Activated naive CD4-positive, alpha-beta T cell treated with anti-CD3 and anti-CD28 coated beads, Interleukin-2, amount 50 U/mL, for 72 hours (primary cell): ENCODE results near the gene CHST13. TPM values are rescaled to one million over a fixed set of nuclear protein-coding genes. Genes with fewer than 3 reads are reported as not detected.

Source experiments
- ATAC-seq, 2 donors: fragments of 150-1000 bp; cut with Tn5 transposase; 2 replicates each; pipeline ENCODE4 v1.10.0; 2021; ENCODE audit warnings: mild to moderate bottlenecking in 2 of 2, moderate library complexity in 2 of 2
- DNase-seq, 2 donors: peaks; one replicate each; pipeline ENCODE4 v3.0.0; 2021 to 2022; ENCODE audit warnings: low spot score in 2 of 2
- H3K27ac Mint-ChIP-seq, 2 donors: one replicate each; pipeline ENCODE4 v1.8.0; 2022; ENCODE audit warnings: mild to moderate bottlenecking in 2 of 2, mixed read lengths in 2 of 2
- H3K36me3 Mint-ChIP-seq, 2 donors: one replicate each; pipeline ENCODE4 v1.8.0; 2022; ENCODE audit warnings: mixed read lengths in 2 of 2
- H3K9me3 Mint-ChIP-seq, 2 donors: one replicate each; pipeline ENCODE4 v1.8.0; 2022; ENCODE audit warnings: mixed read lengths in 2 of 2
- total RNA-seq, 2 donors: library from RNA; stranded (reverse); gene quantifications; one replicate each; pipeline ENCODE4 v1.2.3, GENCODE V29; 2022

CHST13 gene
- total RNA-seq, 2 donors from 2014 or later, result not detected

DNA sequence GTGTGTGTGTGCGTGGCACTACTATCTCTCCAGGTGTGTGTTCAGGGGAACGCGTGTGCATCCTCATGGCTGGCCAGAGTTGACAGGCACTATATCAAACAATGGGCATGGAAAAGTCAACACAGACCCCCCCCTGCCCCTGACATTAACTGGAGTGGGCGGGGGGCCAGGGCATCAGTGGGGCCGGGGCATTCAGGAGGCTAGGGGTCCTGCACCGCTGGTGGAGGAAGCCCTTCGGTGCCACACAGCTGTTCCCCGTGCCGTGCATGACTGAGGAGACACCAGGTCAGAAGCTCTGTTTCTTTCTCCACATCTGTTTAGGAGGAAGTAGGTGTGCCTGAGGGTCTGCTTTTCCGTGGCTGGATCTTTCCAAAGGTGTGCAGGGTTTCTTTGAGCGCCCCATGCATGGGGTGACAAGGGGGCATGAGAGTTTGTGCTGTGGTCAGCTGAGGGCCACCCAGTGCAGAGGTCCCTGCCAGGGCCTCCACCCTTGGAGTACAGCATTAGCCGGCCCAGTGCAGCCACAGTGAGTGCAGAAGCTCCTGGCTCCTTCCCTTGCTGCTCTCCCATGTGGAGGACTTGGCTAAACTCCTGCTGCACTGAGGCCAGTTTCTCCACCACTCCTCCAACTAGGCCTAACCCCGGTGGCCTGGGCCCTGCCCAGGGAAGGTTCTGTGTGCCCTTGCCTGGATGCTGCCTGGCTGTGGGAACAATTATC lies 27.3 kb downstream of the CHST13 start:
- H3K36me3 Mint-ChIP-seq, result no peaks in the 10 kb centered on the region
- DNase-seq (peak in 1 of 2 donors; percentile 16), ATAC-seq (no peak)
- no peak overlapping the region for H3K27ac Mint-ChIP-seq
- no peaks in the 10 kb centered on the region for H3K9me3 Mint-ChIP-seq

GRCh38 chr3:126551839-126552687 lies 28.1 kb downstream of the CHST13 start:
- no peaks in the 10 kb centered on the region for H3K9me3 Mint-ChIP-seq
- ATAC-seq (no peak), DNase-seq (peak in 1 of 2 donors; percentile 41)
- H3K27ac Mint-ChIP-seq, result no peak overlapping the region
- no peaks in the 10 kb centered on the region for H3K36me3 Mint-ChIP-seq

GRCh38 chr3:126552688-126553283 lies 28.8 kb downstream of the CHST13 start:
- Mint-ChIP-seq H3K9me3 (no peaks in the 10 kb centered on the region), H3K36me3 (no peaks in the 10 kb centered on the region), H3K27ac (no peak overlapping the region)
- ATAC-seq (no peak), DNase-seq (peak in 1 of 2 donors; percentile 52)

DNA sequence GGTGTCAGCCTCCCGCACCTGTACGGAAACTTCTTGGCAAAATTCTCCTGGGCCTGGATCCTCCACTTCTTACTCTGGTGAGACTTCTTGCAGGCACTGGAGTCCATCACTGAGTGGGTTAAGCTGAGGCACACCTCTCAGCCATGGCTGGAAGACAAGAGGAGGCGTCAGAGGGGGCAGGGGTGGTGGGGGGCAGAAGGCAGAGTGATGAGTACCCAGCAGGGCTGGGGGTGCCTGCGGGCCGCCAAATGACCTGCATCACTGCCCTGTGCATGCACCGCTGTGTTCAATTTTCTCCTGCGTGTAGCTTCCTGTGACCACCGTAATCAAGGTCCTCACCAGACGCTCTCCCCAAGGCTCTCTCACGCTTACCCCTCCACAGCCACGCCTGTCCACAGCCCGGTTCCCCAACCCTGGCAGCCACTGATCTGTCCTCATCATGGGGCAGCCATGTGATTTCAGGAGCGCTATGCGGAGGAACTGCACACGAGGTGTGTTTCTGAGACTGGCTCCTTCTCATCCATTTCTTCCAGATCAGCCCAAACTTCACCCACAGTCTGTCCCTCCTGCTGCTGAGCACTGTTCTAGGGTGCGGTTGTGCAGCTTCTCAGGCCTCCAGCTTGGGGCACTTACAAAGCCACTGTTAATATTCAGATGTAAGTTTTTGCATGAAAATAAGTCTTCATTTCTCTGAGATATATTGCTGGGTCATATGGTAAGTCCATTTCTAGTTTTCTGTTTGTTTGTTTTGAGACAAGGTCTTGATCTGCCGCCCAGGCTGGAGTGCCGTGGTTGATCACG lies 29.5 kb downstream of the CHST13 start:
- DNase-seq, result peak in 1 of 2 donors; percentile 50
- no peaks in the 10 kb centered on the region for H3K9me3 Mint-ChIP-seq
- peak overlapping the region in 1 of 2 donors; percentile 26 for H3K27ac Mint-ChIP-seq
- ATAC-seq, result no peak
- H3K36me3 Mint-ChIP-seq, result no peaks in the 10 kb centered on the region

- Mint-ChIP-seq H3K36me3 (no peaks in the 10 kb centered on the region), H3K9me3 (no peaks in the 10 kb centered on the region), H3K27ac (no peak overlapping the region)
- ATAC-seq (no peak), DNase-seq (peak in 1 of 2 donors; percentile 25)
Observed at GRCh38 chr3:126554560-126555525, 30.9 kb downstream of the CHST13 start.

DNA sequence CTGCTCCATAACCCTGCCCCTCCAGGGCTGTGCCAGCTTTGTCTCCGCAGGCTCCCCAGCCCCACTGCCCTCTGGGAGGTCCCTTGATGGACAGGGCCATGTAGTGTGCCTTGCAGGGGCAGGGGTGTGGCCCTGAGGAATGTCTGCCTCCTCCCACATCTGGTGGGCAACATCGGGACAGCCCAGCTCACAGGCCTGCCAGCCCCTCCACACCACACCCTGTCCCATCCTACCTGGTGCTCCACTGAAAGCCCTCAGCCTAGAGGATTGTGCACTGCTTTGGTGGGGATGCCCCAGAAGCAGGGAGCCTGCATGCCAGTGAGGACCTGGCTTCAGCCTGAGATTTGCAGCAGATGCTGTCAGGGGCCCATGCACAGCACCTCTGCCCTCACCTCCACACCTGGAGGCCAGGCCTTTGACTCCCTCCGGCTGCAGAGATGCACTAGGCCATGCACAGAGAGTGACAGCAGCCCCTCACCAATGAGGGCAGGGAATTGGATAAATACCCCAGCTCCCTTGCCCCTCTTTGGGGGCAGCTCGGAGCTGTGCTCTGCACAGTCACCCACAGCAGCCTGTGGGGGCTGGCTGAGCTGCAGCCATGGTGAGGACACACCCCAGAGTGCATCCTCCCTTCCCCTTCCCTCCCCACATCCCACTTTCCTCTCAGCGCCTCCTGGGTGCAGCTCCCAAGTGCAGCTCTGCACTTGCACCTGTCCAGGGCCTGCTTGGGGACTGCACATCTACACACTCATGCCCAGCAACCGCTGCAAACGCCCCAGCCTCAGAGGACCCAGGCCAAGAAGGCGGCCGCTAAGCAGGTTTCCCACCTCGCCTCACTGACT lies 32.1 kb downstream of the CHST13 start:
- DNase-seq (peak in 1 of 2 donors; percentile 35), ATAC-seq (no peak)
- H3K27ac Mint-ChIP-seq, result no peak overlapping the region
- H3K9me3 Mint-ChIP-seq, result no peaks in the 10 kb centered on the region
- no peaks in the 10 kb centered on the region for H3K36me3 Mint-ChIP-seq

DNA sequence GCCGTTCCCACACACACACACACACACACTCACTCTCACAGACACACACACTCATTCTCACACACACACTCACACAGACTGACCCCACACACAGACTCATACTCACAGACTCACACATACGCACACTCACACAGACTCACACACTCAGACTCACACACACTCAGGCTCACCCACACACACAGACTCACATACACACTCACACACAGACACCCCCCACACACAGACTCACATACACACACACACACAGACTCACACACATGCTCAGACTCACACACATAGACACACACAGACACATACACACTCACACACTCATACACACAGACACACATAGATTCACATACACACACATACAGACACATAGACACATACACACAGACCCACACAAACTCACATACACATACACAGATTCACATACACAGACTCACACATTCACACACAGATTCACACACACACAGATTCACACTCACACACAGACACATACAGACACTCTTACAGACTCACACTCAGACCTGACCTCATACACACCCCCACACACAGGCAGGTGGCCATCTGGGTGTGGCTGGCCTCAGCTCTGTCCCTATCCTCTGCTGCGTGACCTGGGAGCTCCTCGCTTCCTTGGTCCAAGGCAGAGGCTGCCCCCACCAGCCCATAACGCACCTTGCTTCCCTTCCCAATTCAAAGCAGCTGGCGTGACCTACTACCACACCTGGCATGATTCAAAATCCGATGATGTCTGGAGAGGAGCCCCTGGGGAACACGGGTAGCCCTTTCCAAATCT lies 32.9 kb downstream of the CHST13 start:
- no peak for ATAC-seq
- no peaks in the 10 kb centered on the region for H3K36me3 Mint-ChIP-seq
- H3K27ac Mint-ChIP-seq, result no peak overlapping the region
- DNase-seq, result no peak
- H3K9me3 Mint-ChIP-seq, result peaks cover 0 to 4% of the 10 kb centered on the region in 2 donors

GRCh38 chr3:126557415-126557745 lies 33.4 kb downstream of the CHST13 start:
- Mint-ChIP-seq H3K9me3 (peaks cover 0 to 8% of the 10 kb centered on the region in 2 donors), H3K36me3 (no peaks in the 10 kb centered on the region), H3K27ac (no peak overlapping the region)
- DNase-seq (peak in 1 of 2 donors; percentile 38), ATAC-seq (no peak)

GRCh38 chr3:126557761-126558160 lies 33.8 kb downstream of the CHST13 start:
- ATAC-seq, result no peak
- DNase-seq, result peak in 1 of 2 donors; percentile 35
- Mint-ChIP-seq H3K27ac (no peak overlapping the region), H3K9me3 (peaks cover 2 to 8% of the 10 kb centered on the region in 2 donors), H3K36me3 (no peaks in the 10 kb centered on the region)

DNA sequence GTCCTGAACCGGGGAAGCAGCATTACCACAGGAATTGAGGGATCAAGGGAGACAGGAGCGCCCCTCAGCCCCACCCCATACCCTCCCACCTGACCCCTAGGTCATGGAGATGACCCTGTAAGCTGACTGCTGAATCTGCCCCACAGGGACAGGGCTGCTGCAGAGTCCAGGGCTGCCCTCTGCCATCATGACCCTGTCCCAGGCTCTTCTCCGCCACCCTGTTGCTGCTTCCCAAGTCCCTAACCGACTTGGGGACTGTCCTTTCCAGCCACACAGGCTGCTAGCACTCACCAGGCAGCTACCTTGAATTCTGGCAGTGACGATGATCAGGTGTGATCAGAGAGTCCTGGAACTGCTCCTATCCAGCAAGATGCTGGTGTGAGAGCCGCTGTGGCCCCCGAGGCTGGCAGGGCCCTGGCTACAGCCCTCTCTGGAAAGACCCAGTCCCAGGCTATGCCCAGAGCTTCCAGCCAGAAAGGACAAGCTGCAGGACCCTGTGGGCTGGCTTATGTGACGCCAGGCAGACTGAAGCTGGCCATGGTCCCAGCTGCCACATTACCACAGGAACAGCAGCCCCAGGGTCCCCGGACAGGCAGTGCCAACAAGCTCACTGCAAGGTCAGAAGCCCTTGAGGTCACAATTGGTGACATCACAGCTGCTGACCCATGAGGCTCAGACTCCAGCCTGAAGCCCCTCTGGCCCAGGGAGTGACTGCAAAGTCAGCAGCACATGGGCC lies 34.5 kb downstream of the CHST13 start, which contains the start of gene C3orf22:
Gene C3orf22, minus strand, starts transcription at position 597 of the 736 bp plus-strand sequence. CDS start 5,542 bp downstream, outside the sequence.
- H3K36me3 Mint-ChIP-seq, result no peaks in the 10 kb centered on the region
- ATAC-seq, result no peak
- peaks cover 3 to 8% of the 10 kb centered on the region in 2 donors for H3K9me3 Mint-ChIP-seq
- peak in 1 of 2 donors; percentile 48 for DNase-seq
- no peak within 1 kb of the TSS for H3K27ac Mint-ChIP-seq

DNA sequence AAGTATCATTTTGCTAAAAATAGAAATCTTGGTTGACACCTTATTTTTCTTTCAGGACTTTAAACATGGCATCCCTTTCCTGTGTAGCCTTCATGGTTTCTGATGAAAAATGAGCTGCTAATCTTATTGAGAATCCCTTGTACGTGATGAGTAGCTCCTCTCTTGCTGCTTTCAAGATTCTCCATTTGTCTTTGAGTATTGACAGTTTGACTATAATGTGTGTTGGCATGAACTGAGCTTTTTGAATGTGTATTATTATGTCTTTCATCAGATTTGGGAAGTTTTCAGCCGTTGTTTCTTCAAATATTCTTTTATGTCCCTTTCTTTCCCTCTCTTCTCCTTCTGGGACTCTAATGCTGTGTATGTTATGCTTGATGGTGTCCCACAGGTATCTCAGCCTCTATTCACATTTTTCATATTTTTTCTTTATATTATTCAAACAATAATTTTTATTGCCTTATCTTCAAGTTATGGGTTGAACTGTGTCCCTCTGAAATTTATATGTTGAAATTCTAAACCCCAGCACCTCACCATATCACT lies 38.9 kb downstream of the CHST13 start:
- no peak for DNase-seq
- Mint-ChIP-seq H3K9me3 (peaks cover 3 to 8% of the 10 kb centered on the region in 2 donors), H3K27ac (no peak overlapping the region), H3K36me3 (no peaks in the 10 kb centered on the region)
- ATAC-seq, result no peak

- no peak overlapping the region for H3K27ac Mint-ChIP-seq
- ATAC-seq (no peak), DNase-seq (peak in 1 of 2 donors; percentile 18)
- peaks cover 0 to under 1% of the 10 kb centered on the region in 2 donors for H3K9me3 Mint-ChIP-seq
- no peaks in the 10 kb centered on the region for H3K36me3 Mint-ChIP-seq
Observed at GRCh38 chr3:126567696-126568438, 43.9 kb downstream of the CHST13 start.
